Upper lobe of left lung (tissue), 6 donors: ENCODE results near the gene SARDH. TPM values are rescaled to one million over a fixed set of nuclear protein-coding genes. Genes with fewer than 3 reads are reported as not detected.

Source experiments
- ATAC-seq, 2 donors: fragments of 200-7000 bp; cut with Tn5 transposase; one replicate each; pipeline ENCODE4 v1.9.1; 2022; ENCODE audit warnings: mild to moderate bottlenecking in 2 of 2, moderate library complexity in 2 of 2; ENCODE audit not compliant: low FRiP score in 2 of 2
- DNase-seq, 2 donors: peaks; one replicate each; pipeline ENCODE4 v3.0.0-alpha.2; 2019 to 2020
- H3K27ac ChIP-seq, 4 donors: fragments of 200-600 bp; sonication (generic); one replicate each; pipeline ENCODE4 v1.5.1; 2016 to 2019
- H3K27me3 ChIP-seq, 4 donors: fragments of 200-600 bp; sonication (generic); one replicate each; pipeline ENCODE4 v1.5.1; 2017 to 2019
- H3K36me3 ChIP-seq, 4 donors: fragments of 200-600 bp; sonication (generic); one replicate each; pipeline ENCODE4 v1.5.1; 2016 to 2019
- H3K4me1 ChIP-seq, 4 donors: fragments of 200-600 bp; sonication (generic); one replicate each; pipeline ENCODE4 v1.5.1; 2018 to 2019
- H3K4me3 ChIP-seq, 4 donors: fragments of 200-600 bp; sonication (generic); one replicate each; pipeline ENCODE4 v1.5.1; 2017 to 2019; ENCODE audit warnings: mild to moderate bottlenecking in 2 of 4, moderate library complexity in 1 of 4
- H3K9me3 ChIP-seq, 4 donors: fragments of 200-600 bp; sonication (generic); one replicate each; pipeline ENCODE4 v1.5.1; 2018 to 2019
- EP300 ChIP-seq, 4 donors: sonication (generic); formaldehyde crosslinking; IDR thresholded peaks; one replicate each; pipeline ENCODE4 v1.5.1; 2017; ENCODE audit warnings: antibody characterized with exemption in 4 of 4, control low read depth in 2 of 4
- POLR2A ChIP-seq, 4 donors: fragments of 450-650 bp; IDR thresholded peaks; one replicate each; pipeline ENCODE4 v1.5.1; 2016 to 2017; ENCODE audit warnings: antibody characterized with exemption in 4 of 4, mild to moderate bottlenecking in 2 of 4
- POLR2AphosphoS5 ChIP-seq, 2 donors: sonication (generic); formaldehyde crosslinking; IDR thresholded peaks; one replicate each; pipeline ENCODE4 v1.5.1; 2017; ENCODE audit warnings: antibody characterized with exemption in 2 of 2
- WGBS, 2 donors: methylation state at CpG; one replicate each; pipeline ENCODE4 v1.1.5; 2017 to 2018; 5-methylcytosine and 5-hydroxymethylcytosine counted together
- total RNA-seq, 6 donors: library from RNA; depleted of rRNA in 4 of 6; stranded (reverse); fragments of >200 nt in 4 of 6; gene quantifications; one replicate each; pipeline versions ENCODE4 v1.1.0 to v1.2.1, GENCODE V29; 2016 to 2021
- TF ChIP-seq, protein P1 (sequence below), 6 experiments: fragments of 450-650 bp in 4 of 6; fragments of 200-600 bp in 2 of 6; sonication (generic) in 2 of 6; IDR thresholded peaks; one replicate each; pipeline ENCODE4 v1.5.1; 2016 to 2019; ENCODE audit warnings: antibody characterized with exemption in 6 of 6
- donor health status: DM: no; HTN: no; CAD: no; lungs with moderate emphysema.
- donor health status: DM: no; HTN: yes; CAD: no; lungs with severe emphysema.

The SARDH gene
- total RNA-seq, 6 donors from 2014 or later = 0.79 to 37.7 (median 4.2) TPM

DNA sequence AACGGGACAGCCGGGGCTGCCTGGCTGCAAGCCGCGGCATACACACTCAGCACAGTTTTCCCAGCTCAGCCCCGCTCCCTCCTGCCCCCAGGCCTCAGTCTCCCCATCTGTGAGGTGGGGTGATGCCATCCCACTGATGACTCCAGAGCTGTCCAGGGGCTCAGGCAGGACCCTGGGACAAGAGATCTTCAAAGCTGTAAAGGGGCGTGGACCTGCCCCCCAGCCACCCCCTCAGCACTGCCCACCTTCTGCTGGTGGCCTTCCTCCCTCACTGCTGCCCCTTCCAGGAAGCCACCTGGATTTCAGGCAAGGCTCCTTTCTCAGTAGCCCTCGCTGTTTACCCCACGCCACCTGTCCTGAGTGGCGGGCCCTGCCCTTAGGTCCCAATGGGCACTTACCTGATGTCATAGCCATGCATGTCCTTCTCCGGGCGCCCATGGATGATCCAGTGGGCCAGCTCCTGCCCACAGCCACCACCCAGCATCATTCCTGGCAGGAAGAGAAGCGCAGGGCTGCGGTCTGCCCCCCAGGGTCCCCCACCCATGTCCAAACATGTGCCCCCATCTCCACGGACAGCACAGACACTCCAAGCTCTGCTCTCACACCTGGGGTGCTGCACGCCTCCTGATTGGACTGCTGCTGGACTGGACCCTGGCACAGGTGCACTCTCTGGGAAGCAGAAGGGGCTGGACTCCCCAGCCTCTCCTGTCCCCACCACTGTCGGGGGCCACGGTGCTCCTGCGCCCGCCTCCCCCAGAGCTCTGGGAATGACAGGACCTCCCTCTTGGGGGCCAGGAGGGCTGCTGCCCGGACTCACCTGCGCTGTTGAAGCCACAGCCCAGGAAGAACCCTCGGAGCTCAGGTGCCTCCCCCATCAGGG lies 25.7 kb downstream of the SARDH start:
- H3K27me3 ChIP-seq = no peaks in the 10 kb centered on the region
- ATAC-seq (no peak), DNase-seq (peak in 1 of 2 donors; percentile 69)
- H3K9me3 ChIP-seq = no peaks in the 10 kb centered on the region
- TF ChIP-seq POLR2A (IDR thresholded peaks at IDR 0.05) = no peak
- H3K4me1 ChIP-seq = peaks cover 4 to 26% (median 11%) of the 10 kb centered on the region in 4 donors
- H3K27ac ChIP-seq = peak overlapping the region; percentile 6 to 73 (median 32)
- no peaks in the 10 kb centered on the region for H3K36me3 ChIP-seq
- no peak overlapping the region for H3K4me3 ChIP-seq
- 84 to 92% methylated on average over 15 to 19 of the region's 22 CpGs for WGBS, 2 donors

DNA sequence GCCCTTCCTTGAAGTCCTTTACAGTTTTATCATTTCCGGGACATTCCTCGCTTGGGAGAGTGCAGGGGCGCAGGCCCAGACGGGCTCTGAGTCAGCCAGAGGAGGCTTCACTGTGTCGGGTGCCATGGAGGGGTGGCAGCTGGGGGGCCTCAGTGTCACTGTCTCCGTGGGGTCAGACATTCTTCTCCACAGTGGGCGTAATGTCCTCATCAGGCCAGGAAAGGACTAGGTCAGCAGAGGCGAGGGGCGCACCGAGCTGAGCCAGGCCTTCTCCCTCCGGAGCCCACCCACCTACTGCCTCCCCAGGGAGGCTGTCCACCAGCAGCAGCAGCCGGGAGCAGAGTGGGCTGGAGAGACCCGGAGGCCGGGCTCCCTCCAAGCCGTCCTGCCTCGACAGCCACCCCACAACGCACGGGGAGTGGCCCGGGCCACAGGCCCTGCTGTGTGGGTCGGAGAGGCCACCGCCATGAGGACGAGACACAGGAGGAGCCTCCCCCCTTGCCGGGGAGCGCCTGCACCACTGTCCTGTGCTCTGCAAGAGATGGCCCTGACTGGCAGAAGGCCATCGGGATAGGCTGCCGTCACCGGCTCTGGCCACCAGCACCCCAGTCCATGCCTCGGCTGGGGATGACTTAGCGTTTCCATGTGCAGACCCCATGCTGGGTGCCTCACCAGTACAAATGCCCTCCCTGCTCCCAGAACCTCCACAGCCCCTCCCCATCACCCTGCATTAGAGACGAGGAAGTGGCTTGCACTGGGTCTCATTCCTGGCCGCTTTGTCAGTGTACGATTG lies 26.5 kb downstream of the SARDH start:
- peak in 1 of 2 donors; percentile 9 for ATAC-seq
- H3K27me3 ChIP-seq = no peaks in the 10 kb centered on the region

DNA sequence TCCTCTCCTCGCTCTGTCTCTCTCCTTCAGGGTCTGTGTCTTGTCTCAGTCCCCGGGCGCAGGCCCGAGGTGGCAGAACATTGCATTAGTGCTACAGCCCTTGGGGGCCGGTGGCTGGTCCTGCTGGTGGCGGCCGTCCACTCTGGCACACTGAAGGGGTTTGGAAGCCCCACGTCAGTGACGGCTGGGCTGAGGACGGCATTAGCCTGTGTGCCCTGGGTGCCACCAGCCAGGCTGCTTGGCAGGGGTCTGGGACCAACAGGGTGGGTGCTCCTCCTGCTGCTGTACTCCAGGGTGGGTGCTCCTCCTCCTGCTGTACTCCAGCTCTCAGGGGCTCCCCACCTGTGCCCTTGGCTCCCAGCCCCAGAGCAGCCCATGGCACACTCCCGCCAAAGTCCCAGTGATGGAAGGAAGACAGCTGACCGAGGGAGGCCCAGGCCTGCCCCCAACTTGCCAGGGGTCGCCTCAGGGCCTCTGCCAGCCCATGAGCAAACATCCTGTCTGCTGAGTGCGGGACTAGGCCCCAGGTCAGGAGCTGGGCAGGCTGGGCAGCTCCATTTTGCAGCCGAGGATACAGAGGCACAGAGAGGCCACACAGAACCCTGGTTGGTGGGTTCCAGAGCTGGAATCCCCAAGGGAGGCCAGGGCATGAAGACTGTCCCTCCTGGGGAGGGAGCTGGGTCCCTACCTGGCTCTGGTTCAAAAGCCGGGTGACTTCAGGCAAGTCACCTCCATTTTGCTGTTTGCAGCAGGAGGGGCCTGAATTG lies 27.3 kb downstream of the SARDH start:
- H3K9me3 ChIP-seq = no peaks in the 10 kb centered on the region
- ATAC-seq (no peak), DNase-seq (peak in 1 of 2 donors; percentile 75)
- H3K27ac ChIP-seq = peak overlapping the region; percentile 3 to 73 (median 56)
- no peaks in the 10 kb centered on the region for H3K27me3 ChIP-seq
- TF ChIP-seq, protein P1, sequence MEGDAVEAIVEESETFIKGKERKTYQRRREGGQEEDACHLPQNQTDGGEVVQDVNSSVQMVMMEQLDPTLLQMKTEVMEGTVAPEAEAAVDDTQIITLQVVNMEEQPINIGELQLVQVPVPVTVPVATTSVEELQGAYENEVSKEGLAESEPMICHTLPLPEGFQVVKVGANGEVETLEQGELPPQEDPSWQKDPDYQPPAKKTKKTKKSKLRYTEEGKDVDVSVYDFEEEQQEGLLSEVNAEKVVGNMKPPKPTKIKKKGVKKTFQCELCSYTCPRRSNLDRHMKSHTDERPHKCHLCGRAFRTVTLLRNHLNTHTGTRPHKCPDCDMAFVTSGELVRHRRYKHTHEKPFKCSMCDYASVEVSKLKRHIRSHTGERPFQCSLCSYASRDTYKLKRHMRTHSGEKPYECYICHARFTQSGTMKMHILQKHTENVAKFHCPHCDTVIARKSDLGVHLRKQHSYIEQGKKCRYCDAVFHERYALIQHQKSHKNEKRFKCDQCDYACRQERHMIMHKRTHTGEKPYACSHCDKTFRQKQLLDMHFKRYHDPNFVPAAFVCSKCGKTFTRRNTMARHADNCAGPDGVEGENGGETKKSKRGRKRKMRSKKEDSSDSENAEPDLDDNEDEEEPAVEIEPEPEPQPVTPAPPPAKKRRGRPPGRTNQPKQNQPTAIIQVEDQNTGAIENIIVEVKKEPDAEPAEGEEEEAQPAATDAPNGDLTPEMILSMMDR (IDR thresholded peaks at IDR 0.05) = no peak
- TF ChIP-seq POLR2AphosphoS5 (IDR thresholded peaks at IDR 0.05) (no peak), POLR2A (IDR thresholded peaks at IDR 0.05) (no peak), EP300 (IDR thresholded peaks at IDR 0.05) (no peak)
- H3K4me1 ChIP-seq = peaks cover 4 to 24% (median 11%) of the 10 kb centered on the region in 4 donors
- no peaks in the 10 kb centered on the region for H3K36me3 ChIP-seq
- no peak overlapping the region for H3K4me3 ChIP-seq
- WGBS, 2 donors = 87 to 98% methylated on average over 6 to 16 of the region's 16 CpGs

More for the DNA sequence above, 26.5 kb downstream of the SARDH start:
- Histone ChIP-seq H3K4me3 (no peak overlapping the region), H3K27ac (peak overlapping the region; percentile 12 to 73 (median 52)), H3K36me3 (no peaks in the 10 kb centered on the region), H3K4me1 (peaks cover 4 to 28% (median 15%) of the 10 kb centered on the region in 4 donors), H3K9me3 (no peaks in the 10 kb centered on the region)
- DNase-seq = peak in 1 of 2 donors; percentile 76
- TF ChIP-seq, protein P1 (IDR thresholded peaks at IDR 0.05) = no peak
- no peak for TF ChIP-seq EP300 (IDR thresholded peaks at IDR 0.05)
- TF ChIP-seq POLR2AphosphoS5 (IDR thresholded peaks at IDR 0.05) = peak; percentile 8 to 58
- 82 to 95% methylated on average over 7 to 31 of the region's 32 CpGs for WGBS, 2 donors

DNA sequence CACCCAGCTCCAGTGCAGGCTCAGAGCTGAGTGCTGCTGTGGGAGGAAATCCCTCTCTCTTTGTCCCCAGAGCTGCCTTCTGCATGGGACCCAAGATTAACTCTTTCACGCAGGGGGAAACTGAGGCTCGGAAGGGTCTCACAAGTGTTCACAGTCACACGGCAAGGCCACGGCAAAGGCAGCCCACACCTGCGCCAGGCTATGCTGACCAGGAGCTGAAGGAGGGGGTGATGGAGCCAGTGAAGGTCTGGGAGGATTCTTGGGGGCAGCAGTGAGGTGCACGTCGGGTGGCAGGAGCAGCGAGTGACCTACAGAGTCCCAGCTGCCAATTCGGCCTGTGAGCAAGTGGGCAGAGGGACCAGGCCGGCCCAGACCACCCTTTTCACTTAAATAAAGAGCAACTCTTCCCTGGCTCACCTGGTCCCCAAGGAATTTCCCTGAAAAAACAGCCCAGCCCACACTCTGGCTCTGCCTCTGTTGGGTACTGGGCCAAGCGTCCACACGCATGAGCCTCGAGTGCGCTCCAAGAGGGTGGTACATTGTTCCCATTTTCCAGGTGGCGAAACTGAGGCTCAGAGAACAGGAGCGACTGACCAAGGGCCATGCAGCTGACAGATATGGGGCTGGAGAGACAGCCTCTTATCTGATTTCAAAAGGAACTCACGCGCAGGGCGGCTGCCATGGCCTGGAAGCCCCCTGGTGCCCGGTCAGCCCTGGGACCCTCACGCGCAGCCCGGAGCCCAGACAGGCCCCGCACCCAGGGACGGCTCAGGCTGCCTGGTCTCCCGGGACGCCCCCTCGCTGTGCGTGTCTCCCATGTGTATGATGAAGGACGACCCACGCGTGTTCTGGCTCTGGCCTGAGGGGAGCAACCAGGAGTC lies 28.2 kb downstream of the SARDH start:
- Histone ChIP-seq H3K4me1 (peaks cover 4 to 14% (median 8%) of the 10 kb centered on the region in 4 donors), H3K4me3 (no peak overlapping the region), H3K27me3 (no peaks in the 10 kb centered on the region), H3K27ac (no peak overlapping the region), H3K9me3 (no peaks in the 10 kb centered on the region), H3K36me3 (no peaks in the 10 kb centered on the region)
- DNase-seq (peak in 1 of 2 donors; percentile 85), ATAC-seq (no peak)
- WGBS, 2 donors = 94 to 95% methylated on average over 30 to 32 of the region's 32 CpGs
- TF ChIP-seq EP300 (IDR thresholded peaks at IDR 0.05) (no peak), POLR2AphosphoS5 (IDR thresholded peaks at IDR 0.05) (no peak), POLR2A (IDR thresholded peaks at IDR 0.05) (no peak)
- TF ChIP-seq, protein P1 (IDR thresholded peaks at IDR 0.05) = no peak
